ENCODE measurements around the gene SPINK1. TPM values are rescaled to one million over a fixed set of nuclear protein-coding genes. Genes with fewer than 3 reads are reported as not detected.

Gene SPINK1
- total and polyA plus RNA-seq, 2 of the 13 experiments (the other 11 are each of a cell fraction or from before 2014, with no cell fraction given): 14.7 to 17.1 TPM

DNA sequence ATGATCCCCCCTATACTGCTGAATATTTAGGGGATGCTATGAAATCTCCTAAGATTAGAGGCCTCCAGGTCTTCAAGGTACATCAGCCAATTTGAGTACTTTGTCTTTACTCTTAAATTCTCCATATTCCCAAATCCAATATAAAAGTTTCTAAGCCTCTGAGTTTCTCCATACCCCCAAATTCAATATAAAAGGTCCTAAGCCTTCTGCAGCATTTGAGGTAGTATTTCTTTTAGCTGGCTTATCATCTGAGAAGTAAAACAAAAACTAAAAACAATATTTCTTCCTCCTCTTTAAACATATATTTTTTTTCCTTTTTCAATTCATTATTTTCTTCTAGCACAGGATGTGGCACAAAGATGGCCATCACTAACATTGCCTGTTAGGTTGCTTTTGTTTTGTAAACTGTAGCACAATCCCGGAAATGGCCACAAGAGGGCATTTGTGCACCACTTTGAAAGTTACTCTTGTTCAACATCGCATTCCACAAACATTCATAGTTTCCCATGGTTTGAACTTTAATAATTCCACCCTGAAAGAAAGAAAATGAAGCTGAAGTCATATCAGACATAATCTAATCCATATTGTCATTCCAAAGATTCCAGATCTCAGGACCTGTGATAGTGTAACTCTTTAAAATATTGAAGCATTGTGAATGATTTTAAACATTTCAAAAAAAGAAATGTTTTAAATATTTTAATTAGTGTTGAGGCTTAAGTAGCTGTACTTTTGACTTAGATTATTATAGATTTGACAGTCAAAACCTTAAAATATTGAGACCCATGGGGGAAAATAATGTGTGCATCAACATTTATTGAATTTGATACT lies 26.0 kb upstream of the SPINK1 start (continued):
- TF ChIP-seq, protein P1, sequence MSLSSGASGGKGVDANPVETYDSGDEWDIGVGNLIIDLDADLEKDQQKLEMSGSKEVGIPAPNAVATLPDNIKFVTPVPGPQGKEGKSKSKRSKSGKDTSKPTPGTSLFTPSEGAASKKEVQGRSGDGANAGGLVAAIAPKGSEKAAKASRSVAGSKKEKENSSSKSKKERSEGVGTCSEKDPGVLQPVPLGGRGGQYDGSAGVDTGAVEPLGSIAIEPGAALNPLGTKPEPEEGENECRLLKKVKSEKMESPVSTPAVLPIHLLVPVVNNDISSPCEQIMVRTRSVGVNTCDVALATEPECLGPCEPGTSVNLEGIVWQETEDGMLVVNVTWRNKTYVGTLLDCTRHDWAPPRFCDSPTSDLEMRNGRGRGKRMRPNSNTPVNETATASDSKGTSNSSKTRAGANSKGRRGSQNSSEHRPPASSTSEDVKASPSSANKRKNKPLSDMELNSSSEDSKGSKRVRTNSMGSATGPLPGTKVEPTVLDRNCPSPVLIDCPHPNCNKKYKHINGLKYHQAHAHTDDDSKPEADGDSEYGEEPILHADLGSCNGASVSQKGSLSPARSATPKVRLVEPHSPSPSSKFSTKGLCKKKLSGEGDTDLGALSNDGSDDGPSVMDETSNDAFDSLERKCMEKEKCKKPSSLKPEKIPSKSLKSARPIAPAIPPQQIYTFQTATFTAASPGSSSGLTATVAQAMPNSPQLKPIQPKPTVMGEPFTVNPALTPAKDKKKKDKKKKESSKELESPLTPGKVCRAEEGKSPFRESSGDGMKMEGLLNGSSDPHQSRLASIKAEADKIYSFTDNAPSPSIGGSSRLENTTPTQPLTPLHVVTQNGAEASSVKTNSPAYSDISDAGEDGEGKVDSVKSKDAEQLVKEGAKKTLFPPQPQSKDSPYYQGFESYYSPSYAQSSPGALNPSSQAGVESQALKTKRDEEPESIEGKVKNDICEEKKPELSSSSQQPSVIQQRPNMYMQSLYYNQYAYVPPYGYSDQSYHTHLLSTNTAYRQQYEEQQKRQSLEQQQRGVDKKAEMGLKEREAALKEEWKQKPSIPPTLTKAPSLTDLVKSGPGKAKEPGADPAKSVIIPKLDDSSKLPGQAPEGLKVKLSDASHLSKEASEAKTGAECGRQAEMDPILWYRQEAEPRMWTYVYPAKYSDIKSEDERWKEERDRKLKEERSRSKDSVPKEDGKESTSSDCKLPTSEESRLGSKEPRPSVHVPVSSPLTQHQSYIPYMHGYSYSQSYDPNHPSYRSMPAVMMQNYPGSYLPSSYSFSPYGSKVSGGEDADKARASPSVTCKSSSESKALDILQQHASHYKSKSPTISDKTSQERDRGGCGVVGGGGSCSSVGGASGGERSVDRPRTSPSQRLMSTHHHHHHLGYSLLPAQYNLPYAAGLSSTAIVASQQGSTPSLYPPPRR (CRISPR knock-in tag; IDR thresholded peaks at IDR 0.05; ENCODE audit: borderline replicate concordance): no peak
- TF ChIP-seq TEAD3 (CRISPR knock-in tag; optimal IDR thresholded peaks at IDR 0.05; ENCODE audit: borderline replicate concordance) (peak; percentile 21), SMC3 (IDR thresholded peaks at IDR 0.05; ENCODE audit: low read length) (peak; percentile 49; the same call in 1 of the 2 replicates)
- TF ChIP-seq, protein P2, sequence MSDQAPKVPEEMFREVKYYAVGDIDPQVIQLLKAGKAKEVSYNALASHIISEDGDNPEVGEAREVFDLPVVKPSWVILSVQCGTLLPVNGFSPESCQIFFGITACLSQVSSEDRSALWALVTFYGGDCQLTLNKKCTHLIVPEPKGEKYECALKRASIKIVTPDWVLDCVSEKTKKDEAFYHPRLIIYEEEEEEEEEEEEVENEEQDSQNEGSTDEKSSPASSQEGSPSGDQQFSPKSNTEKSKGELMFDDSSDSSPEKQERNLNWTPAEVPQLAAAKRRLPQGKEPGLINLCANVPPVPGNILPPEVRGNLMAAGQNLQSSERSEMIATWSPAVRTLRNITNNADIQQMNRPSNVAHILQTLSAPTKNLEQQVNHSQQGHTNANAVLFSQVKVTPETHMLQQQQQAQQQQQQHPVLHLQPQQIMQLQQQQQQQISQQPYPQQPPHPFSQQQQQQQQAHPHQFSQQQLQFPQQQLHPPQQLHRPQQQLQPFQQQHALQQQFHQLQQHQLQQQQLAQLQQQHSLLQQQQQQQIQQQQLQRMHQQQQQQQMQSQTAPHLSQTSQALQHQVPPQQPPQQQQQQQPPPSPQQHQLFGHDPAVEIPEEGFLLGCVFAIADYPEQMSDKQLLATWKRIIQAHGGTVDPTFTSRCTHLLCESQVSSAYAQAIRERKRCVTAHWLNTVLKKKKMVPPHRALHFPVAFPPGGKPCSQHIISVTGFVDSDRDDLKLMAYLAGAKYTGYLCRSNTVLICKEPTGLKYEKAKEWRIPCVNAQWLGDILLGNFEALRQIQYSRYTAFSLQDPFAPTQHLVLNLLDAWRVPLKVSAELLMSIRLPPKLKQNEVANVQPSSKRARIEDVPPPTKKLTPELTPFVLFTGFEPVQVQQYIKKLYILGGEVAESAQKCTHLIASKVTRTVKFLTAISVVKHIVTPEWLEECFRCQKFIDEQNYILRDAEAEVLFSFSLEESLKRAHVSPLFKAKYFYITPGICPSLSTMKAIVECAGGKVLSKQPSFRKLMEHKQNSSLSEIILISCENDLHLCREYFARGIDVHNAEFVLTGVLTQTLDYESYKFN (CRISPR knock-in tag; conservative IDR thresholded peaks at IDR 0.05): no peak
- TF ChIP-seq, protein P3, sequence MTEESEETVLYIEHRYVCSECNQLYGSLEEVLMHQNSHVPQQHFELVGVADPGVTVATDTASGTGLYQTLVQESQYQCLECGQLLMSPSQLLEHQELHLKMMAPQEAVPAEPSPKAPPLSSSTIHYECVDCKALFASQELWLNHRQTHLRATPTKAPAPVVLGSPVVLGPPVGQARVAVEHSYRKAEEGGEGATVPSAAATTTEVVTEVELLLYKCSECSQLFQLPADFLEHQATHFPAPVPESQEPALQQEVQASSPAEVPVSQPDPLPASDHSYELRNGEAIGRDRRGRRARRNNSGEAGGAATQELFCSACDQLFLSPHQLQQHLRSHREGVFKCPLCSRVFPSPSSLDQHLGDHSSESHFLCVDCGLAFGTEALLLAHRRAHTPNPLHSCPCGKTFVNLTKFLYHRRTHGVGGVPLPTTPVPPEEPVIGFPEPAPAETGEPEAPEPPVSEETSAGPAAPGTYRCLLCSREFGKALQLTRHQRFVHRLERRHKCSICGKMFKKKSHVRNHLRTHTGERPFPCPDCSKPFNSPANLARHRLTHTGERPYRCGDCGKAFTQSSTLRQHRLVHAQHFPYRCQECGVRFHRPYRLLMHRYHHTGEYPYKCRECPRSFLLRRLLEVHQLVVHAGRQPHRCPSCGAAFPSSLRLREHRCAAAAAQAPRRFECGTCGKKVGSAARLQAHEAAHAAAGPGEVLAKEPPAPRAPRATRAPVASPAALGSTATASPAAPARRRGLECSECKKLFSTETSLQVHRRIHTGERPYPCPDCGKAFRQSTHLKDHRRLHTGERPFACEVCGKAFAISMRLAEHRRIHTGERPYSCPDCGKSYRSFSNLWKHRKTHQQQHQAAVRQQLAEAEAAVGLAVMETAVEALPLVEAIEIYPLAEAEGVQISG (CRISPR knock-in tag; IDR thresholded peaks at IDR 0.05): no peak

Data from HepG2 (cell line).